Pancreas (tissue), 10 donors: Measurements from ENCODE around the gene IL1RAPL2. TPM values are rescaled to one million over a fixed set of nuclear protein-coding genes. Genes with fewer than 3 reads are reported as not detected.

Experiments
- ATAC-seq, 4 donors: fragments of 200-7000 bp; cut with Tn5 transposase; one replicate each; pipeline versions ENCODE4 v1.8.0 to v1.9.1; 2020; ENCODE audit warnings: mild to moderate bottlenecking in 4 of 4, moderate library complexity in 4 of 4
- DNase-seq, 6 donors: peaks; one replicate each; pipeline ENCODE4 v3.0.0-alpha.2; 2020
- FAIRE-seq: peaks from 2 replicates; lab custom pipeline; 2012; peaks lifted over from hg19 to GRCh38; lab: Jason Lieb, UNC
- H3K27ac ChIP-seq, 4 donors: fragments of 200-600 bp; sonication (generic); 1 replicate in 3 of 4; 2 replicates in 1 of 4; pipeline versions ENCODE4 v1.5.0 to v1.8.0; 2020
- H3K27me3 ChIP-seq, 4 donors: fragments of 200-600 bp; one replicate each; pipeline ENCODE4 v1.8.0; 2021
- H3K36me3 ChIP-seq, 3 donors: fragments of 200-600 bp; sonication (generic) in 1 of 3; one replicate each; pipeline versions ENCODE4 v1.5.0 to v1.8.0; 2020 to 2021
- H3K4me1 ChIP-seq, 3 donors: fragments of 200-600 bp; one replicate each; pipeline ENCODE4 v1.8.0; 2021
- H3K4me3 ChIP-seq, 4 donors: fragments of 200-600 bp; sonication (generic) in 2 of 4; one replicate each; pipeline versions ENCODE4 v1.5.0 to v1.8.0; 2020 to 2021
- H3K9me3 ChIP-seq, 4 donors: fragments of 200-600 bp; one replicate each; pipeline ENCODE4 v1.8.0; 2021
- CTCF ChIP-seq, 4 donors: fragments of 200-600 bp; sonication (generic) in 3 of 4; IDR thresholded peaks; one replicate each; pipeline versions ENCODE4 v1.5.0 to v1.8.0; 2021; ENCODE audit warnings: antibody characterized with exemption in 4 of 4
- WGBS, 2 donors: extraction: QIAGEN DNeasy Blood & Tissue Kit; methylation state at CpG; one replicate each; pipeline ENCODE4 v1.1.7; 2013; 5-methylcytosine and 5-hydroxymethylcytosine counted together
- intact Hi-C, 3 donors: fragments of 100-400 bp; cut with DNase I; formaldehyde crosslinking; loops; one replicate each; pipeline versions ENCODE4 v1.11.1 to v1.14.2; 2022
- polyA plus RNA-seq, 2 donors: library from polyadenylated mRNA; stranded (reverse); fragments of 200-250 nt; gene quantifications; one replicate each; pipeline ENCODE4 v1.2.3, GENCODE V29; 2013
- total RNA-seq, 6 donors: library from RNA; stranded (reverse); fragmentation: NEBNext Ultra II Directional in 4 of 6; extraction: Animal tissue kit (Norgen Biotek cat#: 25700) in 4 of 6; gene quantifications; one replicate each; pipeline versions ENCODE4 v1.2.1 to v1.2.4, GENCODE V29; 2021 to 2023
- donor health status: healthy with polysubstance abuse.
- donor health status: DM: no; HTN: no; CAD: no; lungs with moderate emphysema.
- donor health status: DM: no; HTN: no; CAD: no.
- donor health status: control.
- donor health status: control.
- donor health status: Bipolar disorder and iron deficiency.
- donor health status: DM: yes; HTN: yes; CAD: no.
- donor health status: DM: no; HTN: no; CAD: no.
- donor health status: DM: no; HTN: no; CAD: no.
- donor health status: DM: yes; HTN: yes; CAD: no.

IL1RAPL2 gene
- total and polyA plus RNA-seq, 8 donors = 0.09 TPM; not detected in 7

DNA sequence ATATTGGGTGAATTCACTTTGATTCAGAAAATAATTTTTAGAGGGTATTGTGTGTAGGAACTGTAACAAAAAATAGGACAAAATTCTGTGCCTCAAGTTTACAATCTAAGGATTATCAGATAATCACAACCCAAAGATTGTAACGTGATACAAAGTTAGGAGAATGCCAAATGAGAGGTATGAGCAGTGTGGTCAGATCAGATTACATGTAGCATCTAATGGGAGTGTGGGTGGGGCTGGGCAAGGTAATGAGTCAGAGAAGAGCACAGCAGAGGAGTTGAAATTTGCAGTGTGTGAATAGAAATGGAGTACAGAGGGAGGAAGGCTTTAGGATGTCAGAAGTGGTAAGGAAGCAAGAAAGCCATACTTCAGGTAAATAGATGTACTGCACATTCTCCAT, 757.9 kb downstream of the IL1RAPL2 start:
- no peaks in the 10 kb centered on the region for H3K36me3 ChIP-seq
- H3K4me3 ChIP-seq = no peak overlapping the region
- intact Hi-C loops = no loop called here
- H3K27ac ChIP-seq = no peak overlapping the region
- WGBS, 2 donors = 15 to 19% methylated on average over 1 of the region's 1 CpG
- no peak for FAIRE-seq
- no peaks in the 10 kb centered on the region for H3K9me3 ChIP-seq
- no peaks in the 10 kb centered on the region for H3K4me1 ChIP-seq
- DNase-seq = no peak
- H3K27me3 ChIP-seq = no peaks in the 10 kb centered on the region
- no peak for ATAC-seq
- no peak for TF ChIP-seq CTCF (IDR thresholded peaks at IDR 0.05)

DNA sequence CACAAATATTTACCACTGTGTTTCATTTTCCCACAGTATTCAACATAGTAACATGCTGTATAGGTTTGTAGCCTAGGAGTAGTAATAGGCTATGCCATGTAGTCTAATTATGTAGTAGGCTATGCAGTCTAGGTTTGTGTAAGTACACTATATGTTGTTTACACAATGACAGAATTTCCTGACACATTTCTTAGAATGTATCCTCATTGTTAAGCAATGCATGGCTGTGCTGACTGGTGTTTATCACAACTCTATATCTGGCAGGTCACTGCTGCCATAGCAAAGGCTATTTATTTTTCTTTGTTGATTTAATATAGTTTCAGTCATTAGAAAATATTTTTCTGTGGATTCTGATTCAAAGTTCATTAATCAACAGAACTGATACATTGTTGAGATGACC, 762.8 kb downstream of the IL1RAPL2 start:
- TF ChIP-seq CTCF (IDR thresholded peaks at IDR 0.05) = no peak
- no peak for FAIRE-seq
- intact Hi-C loops = no loop called here

DNA sequence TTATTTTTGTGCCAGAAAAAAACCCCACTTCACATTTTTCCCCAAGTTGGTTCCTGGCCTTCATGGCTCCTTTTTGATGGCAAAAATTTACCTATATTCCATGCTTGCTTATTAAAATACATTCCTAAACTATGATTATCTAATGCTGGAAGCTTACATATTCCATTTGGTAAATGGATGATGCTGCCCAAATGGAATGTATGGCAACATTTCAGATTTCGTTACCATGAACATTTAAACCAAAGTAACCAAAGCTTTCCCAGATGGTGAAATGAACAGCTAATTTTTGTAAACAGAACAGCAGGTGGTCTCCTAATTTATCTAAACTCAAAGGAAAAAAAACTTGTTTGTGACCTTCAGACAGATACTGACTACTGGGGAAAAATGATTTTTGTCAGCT, 765.2 kb downstream of the IL1RAPL2 start:
- WGBS, 2 donors = 52 to 76% methylated on average over 1 of the region's 1 CpG
- Histone ChIP-seq H3K4me1 (no peaks in the 10 kb centered on the region), H3K27ac (no peak overlapping the region), H3K9me3 (no peaks in the 10 kb centered on the region), H3K27me3 (peaks cover 0 to 6% (median 0%) of the 10 kb centered on the region in 4 donors), H3K36me3 (no peaks in the 10 kb centered on the region), H3K4me3 (no peak overlapping the region)
- no peak for TF ChIP-seq CTCF (IDR thresholded peaks at IDR 0.05)
- FAIRE-seq = no peak
- no peak for DNase-seq
- no peak for ATAC-seq
- intact Hi-C loops = no loop called here

More for the DNA sequence above, 762.8 kb downstream of the IL1RAPL2 start:
- Histone ChIP-seq H3K9me3 (no peaks in the 10 kb centered on the region), H3K4me3 (no peak overlapping the region), H3K27me3 (peaks cover 0 to 6% (median 0%) of the 10 kb centered on the region in 4 donors), H3K27ac (no peak overlapping the region), H3K4me1 (no peaks in the 10 kb centered on the region), H3K36me3 (no peaks in the 10 kb centered on the region)
- DNase-seq (no peak), ATAC-seq (no peak)

GRCh38 chrX:105347373-105347772, 781.4 kb downstream of the IL1RAPL2 start:
- 67 to 75% methylated on average over 3 of the region's 3 CpGs for WGBS, 2 donors
- intact Hi-C loops = no loop called here
- Histone ChIP-seq H3K4me1 (no peaks in the 10 kb centered on the region), H3K27ac (no peak overlapping the region), H3K4me3 (no peak overlapping the region), H3K27me3 (no peaks in the 10 kb centered on the region), H3K36me3 (no peaks in the 10 kb centered on the region), H3K9me3 (no peaks in the 10 kb centered on the region)
- TF ChIP-seq CTCF (IDR thresholded peaks at IDR 0.05) = no peak
- FAIRE-seq (no peak), ATAC-seq (no peak), DNase-seq (no peak)

DNA sequence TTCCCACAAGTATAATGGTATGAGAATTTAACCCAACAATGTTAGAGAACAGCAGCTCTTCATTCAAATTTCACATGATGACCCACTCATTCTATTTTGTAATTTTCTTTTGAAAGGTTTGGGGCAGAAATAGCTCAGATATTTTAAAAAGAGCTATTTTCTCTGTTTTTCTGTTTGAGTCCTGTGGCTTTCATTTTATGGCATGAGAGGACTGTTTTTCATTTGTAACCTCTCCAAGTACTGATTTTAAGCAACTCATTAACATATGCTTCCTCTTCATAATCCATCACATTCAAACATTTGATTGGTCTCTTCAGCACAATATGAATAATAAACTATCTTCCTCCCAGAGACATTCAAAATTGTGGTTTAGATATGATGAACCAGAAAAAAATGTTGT, 783.5 kb downstream of the IL1RAPL2 start:
- no peaks in the 10 kb centered on the region for H3K36me3 ChIP-seq
- TF ChIP-seq CTCF (IDR thresholded peaks at IDR 0.05) = no peak
- H3K4me1 ChIP-seq = no peaks in the 10 kb centered on the region
- no peaks in the 10 kb centered on the region for H3K27me3 ChIP-seq
- no peaks in the 10 kb centered on the region for H3K9me3 ChIP-seq
- FAIRE-seq (no peak), DNase-seq (no peak), ATAC-seq (no peak)
- H3K4me3 ChIP-seq = no peak overlapping the region
- intact Hi-C loops = no loop called here
- H3K27ac ChIP-seq = no peak overlapping the region
